K562 (cell line): ENCODE data around the gene MAPKAPK3. TPM values are rescaled to one million over a fixed set of nuclear protein-coding genes. Genes with fewer than 3 reads are reported as not detected.
A peak's percentile ranks its signal among the peaks of the same experiment; 100 is the strongest.

ENCODE experiments used
- ATAC-seq: fragments of 200-7000 bp; cut with Tn5 transposase; 3 replicates; pipeline ENCODE4 v1.9.1; 2020; ENCODE audit warnings: moderate library complexity
- BruUV-seq: library from RNA; stranded (reverse); fragments of 400-500 nt; replicated peaks from 2 replicates; lab custom pipeline; 2021; lab: Mats Ljungman, UMichigan
- CTCF ChIA-PET: fragments of 300-600 bp; formaldehyde crosslinking; extraction: SDS; loops from one replicate; lab custom pipeline; 2021; ENCODE audit warnings: low intra/inter-chr PET ratio; lab: Yijun Ruan, JAX
- POLR2A ChIA-PET: fragments of 300-600, 350-650 bp; sonication (Branson Sonifier 250); formaldehyde crosslinking; extraction: SDS; loops from one replicate; lab custom pipeline; 2021; ENCODE audit warnings: antibody characterized with exemption, inconsistent platforms; lab: Yijun Ruan, JAX
- DNase-seq, 4 experiments: peaks; one replicate each; pipeline versions ENCODE4 v3.0.0 to v3.0.0-alpha.2; 2011 to 2018; ENCODE audit warnings: low spot score in 3 of 4, mixed read lengths in 3 of 4; ENCODE audit errors: extremely low read depth in 1 of 4
- FAIRE-seq: peaks from 2 replicates; lab custom pipeline; 2011; peaks lifted over from hg19 to GRCh38; lab: Jason Lieb, UNC
- H2AFZ ChIP-seq: 2 replicates; pipeline ENCODE4 v1.6.0; 2011; ENCODE audit warnings: low read depth, low read length, control low read depth, inconsistent platforms
- H3K27ac ChIP-seq: fragments of 200-600 bp; 3 replicates; pipeline ENCODE4 v1.8.0; 2011; ENCODE audit warnings: low read depth, mild to moderate bottlenecking, control low read depth, inconsistent platforms, low read length, moderate library complexity, mixed read lengths; ENCODE audit errors: extremely low read depth
- H3K27me3 ChIP-seq, 2 experiments: fragments of 300-600 bp in 1 of 2; 2 replicates in 1 of 2; 3 replicates in 1 of 2; pipeline versions ENCODE4 v1.6.0 to v1.8.0; 2011; ENCODE audit warnings: inconsistent platforms in 2 of 2, low read length in 2 of 2, mild to moderate bottlenecking in 1 of 2, mixed read lengths in 1 of 2, moderate library complexity in 1 of 2; ENCODE audit not compliant: control insufficient read depth in 2 of 2, insufficient read depth in 2 of 2
- H3K36me3 ChIP-seq: fragments of 300-600 bp; 3 replicates; pipeline ENCODE4 v1.8.0; 2011; ENCODE audit warnings: mild to moderate bottlenecking, low read length, inconsistent platforms; ENCODE audit not compliant: control insufficient read depth, insufficient read depth
- H3K4me1 ChIP-seq, 2 experiments: fragments of 200-600 bp in 1 of 2; replicated peaks in 1 of 2; 2 replicates in 1 of 2; 3 replicates in 1 of 2; pipeline versions ENCODE4 v1.5.1 to v1.8.0; 2011; ENCODE audit warnings: inconsistent platforms in 2 of 2, low read length in 2 of 2, mild to moderate bottlenecking in 1 of 2, mixed read lengths in 1 of 2, moderate library complexity in 1 of 2; ENCODE audit not compliant: control insufficient read depth in 2 of 2, insufficient read depth in 2 of 2
- H3K4me2 ChIP-seq: 2 replicates; pipeline ENCODE4 v1.6.1; 2011; ENCODE audit warnings: low read length, control low read depth, inconsistent platforms, mixed read lengths; ENCODE audit not compliant: insufficient read depth
- H3K4me3 ChIP-seq: fragments of 200-600 bp; sonication (generic), shearing (Covaris generic); 2 replicates; pipeline ENCODE4 v1.5.1; 2016; ENCODE audit warnings: control low read depth, inconsistent platforms
- H3K79me2 ChIP-seq: fragments of 200-600 bp; 3 replicates; pipeline ENCODE4 v1.8.0; 2011; ENCODE audit warnings: low read length, inconsistent platforms; ENCODE audit not compliant: control insufficient read depth, insufficient read depth
- H3K9ac ChIP-seq, 2 experiments: 2 replicates each; pipeline versions ENCODE4 v1.6.0 to v1.6.1; 2011; ENCODE audit warnings: low read depth in 2 of 2, low read length in 2 of 2, control low read depth in 1 of 2, inconsistent platforms in 1 of 2, mild to moderate bottlenecking in 1 of 2, mixed read lengths in 1 of 2; ENCODE audit not compliant: insufficient read depth in 1 of 2
- H3K9me1 ChIP-seq: one replicate; pipeline ENCODE4 v1.6.0; 2011; ENCODE audit warnings: inconsistent platforms, mild to moderate bottlenecking, low read length, moderate library complexity; ENCODE audit not compliant: control insufficient read depth, insufficient read depth
- H3K9me3 ChIP-seq: replicated peaks from 2 replicates; pipeline ENCODE4 v1.5.1; 2011; ENCODE audit warnings: low read depth, low read length, inconsistent platforms; ENCODE audit not compliant: control insufficient read depth, insufficient read depth
- H4K20me1 ChIP-seq: replicated peaks from 2 replicates; pipeline ENCODE4 v1.6.1; 2011; ENCODE audit warnings: low read length, inconsistent platforms, mixed read lengths; ENCODE audit not compliant: control insufficient read depth, insufficient read depth
- ATF1 ChIP-seq, 2 experiments: fragments of 450-650 bp in 1 of 2; IDR thresholded peaks; 2 replicates each; pipeline ENCODE4 v1.6.1; 2016; ENCODE audit warnings: missing compliant biosample characterization in 1 of 2, missing genetic modification characterization in 1 of 2
- ATF4 ChIP-seq: fragments of 450-650 bp; formaldehyde crosslinking; IDR thresholded peaks from 2 replicates; pipeline ENCODE4 v1.4.0; 2022; ENCODE audit warnings: mild to moderate bottlenecking, moderate library complexity
- BRD9 ChIP-seq: fragments of 450-650 bp; IDR thresholded peaks from 2 replicates; pipeline ENCODE4 v1.6.1; 2018; ENCODE audit warnings: low read depth; ENCODE audit not compliant: partially characterized antibody
- CHD1 ChIP-seq: fragments of 200-600 bp; sonication (generic); IDR thresholded peaks from one replicate; pipeline ENCODE4 v1.6.1; 2012; ENCODE audit warnings: mild to moderate bottlenecking, moderate library complexity, low read length, inconsistent platforms
- ELK1 ChIP-seq: sonication (generic); formaldehyde crosslinking; IDR thresholded peaks from 2 replicates; pipeline ENCODE4 v1.8.1; 2022; ENCODE audit warnings: missing genetic modification reagents
- FUS ChIP-seq: fragments of 200-400 bp; formaldehyde crosslinking; optimal IDR thresholded peaks from 2 replicates; pipeline ENCODE3; 2017; ENCODE audit warnings: low read depth, low read length
- MCM7 ChIP-seq, 2 experiments: fragments of 450-650 bp; IDR thresholded peaks; 2 replicates each; pipeline ENCODE4 v1.6.1; 2016 to 2018
- NR1H2 ChIP-seq: sonication (generic); formaldehyde crosslinking; IDR thresholded peaks from 2 replicates; pipeline ENCODE4 v1.4.0; 2020; ENCODE audit warnings: mild to moderate bottlenecking, missing genetic modification reagents
- PKNOX1 ChIP-seq: fragments of 450-650 bp; IDR thresholded peaks from 2 replicates; pipeline ENCODE4 v1.6.1; 2016
- SAFB ChIP-seq: fragments of 200-400 bp; formaldehyde crosslinking; IDR thresholded peaks from 2 replicates; pipeline ENCODE4 v1.6.1; 2017; ENCODE audit warnings: low read depth, low read length, borderline replicate concordance
- SAFB2 ChIP-seq: fragments of 200-400 bp; formaldehyde crosslinking; IDR thresholded peaks from 2 replicates; pipeline ENCODE4 v1.6.1; 2018; ENCODE audit warnings: borderline replicate concordance, low read length, low read depth, moderate library complexity; ENCODE audit not compliant: severe bottlenecking
- USF1 ChIP-seq: sonication (generic); formaldehyde crosslinking; IDR thresholded peaks from 2 replicates; pipeline ENCODE4 v1.9.0; 2022; ENCODE audit warnings: mild to moderate bottlenecking, missing genetic modification reagents
- ZBTB5 ChIP-seq: fragments of 450-650 bp; IDR thresholded peaks from 2 replicates; pipeline ENCODE4 v1.6.1; 2017; ENCODE audit warnings: antibody characterized with exemption
- ZNF561 ChIP-seq: fragments of 450-650 bp; formaldehyde crosslinking; conservative IDR thresholded peaks from 2 replicates; pipeline ENCODE4 v1.4.0; 2020; ENCODE audit warnings: mild to moderate bottlenecking, moderate library complexity
- WGBS: fragments of 100-300 bp; shearing (Covaris generic); methylation state at CpG from one replicate; pipeline ENCODE4 v1.1.6; 2016; ENCODE audit warnings: low coverage, mixed read lengths; ENCODE audit not compliant: insufficient coverage; ENCODE audit errors: missing lambda C conversion rate; 5-methylcytosine and 5-hydroxymethylcytosine counted together
- in situ Hi-C: fragments of 300-500 bp; cut with MboI; formaldehyde crosslinking; loops from 4 replicates; pipeline ENCODE4 v1.15.0; 2018; ENCODE audit warnings: inconsistent platforms, mixed read lengths
- intact Hi-C: fragments of 100-400 bp; cut with micrococcal nuclease; formaldehyde crosslinking; loops from 2 replicates; pipeline ENCODE4 v1.14.2; 2022
- polyA plus RNA-seq, 8 experiments: library from polyadenylated mRNA; depleted of rRNA in 4 of 8; stranded (reverse) in 5 of 8; unstranded in 3 of 8; fragments of >200 nt; fragmentation: Nextera tagmentation in 2 of 8; fragmentation: Illumina TruSeq in 1 of 8; extraction: Ambion mirVana in 2 of 8; extraction: Trizol in 1 of 8; gene quantifications; 2 replicates each; pipeline versions ENCODE4 v1.2.1 to v1.2.3, GENCODE V29; 2011 to 2014; ENCODE audit warnings: inconsistent platforms in 1 of 8, missing spikeins in 1 of 8
- total RNA-seq, 7 experiments: library from RNA; depleted of rRNA in 6 of 7; stranded (reverse); fragments of >200 nt in 6 of 7; fragmentation: Illumina TruSeq in 2 of 7; extraction: Trizol in 2 of 7; gene quantifications; 2 replicates each; pipeline versions ENCODE4 v1.2.1 to v1.2.3, GENCODE V29; 2011 to 2021; ENCODE audit warnings: low replicate concordance in 1 of 7

Gene MAPKAPK3
- total and polyA plus RNA-seq, 9 of the 15 experiments (the other 6 are each of a cell fraction or from before 2014, with no cell fraction given) = 8.0 to 56.4 (median 41.2) TPM

- BruUV-seq = no TSS peak
- Histone ChIP-seq H3K27ac (peak overlapping the region; percentile 57; the same call in 2 of the 3 replicates), H3K36me3 (peaks cover 42% of the 10 kb centered on the region; the same call in 2 of the 3 replicates), H3K79me2 (peaks cover 15% of the 10 kb centered on the region), H3K9me3 (no peaks in the 10 kb centered on the region), H3K27me3 (no peaks in the 10 kb centered on the region), H3K4me3 (no peak overlapping the region), H3K4me2 (peak overlapping the region; percentile 4; the same call in 1 of the 2 replicates), H3K9ac (peak overlapping the region; percentile 26 to 84; a peak in 2 of 4 replicates), H4K20me1 (no peaks in the 10 kb centered on the region), H3K9me1 (no peaks in the 10 kb centered on the region), H2AFZ (no peak overlapping the region), H3K4me1 (peaks cover 41 to 58% of the 10 kb centered on the region in 2 experiments; a peak in 4 of 5 replicates)
- in situ Hi-C loops = loop anchor here (5.0 kb wide), 1 partner anchor 83 kb away; no protein-coding TSS in a partner anchor
- intact Hi-C loops = no loop called here
- TF ChIP-seq ZBTB5 = no peak
- TF ChIP-seq USF1 (CRISPR knock-in tag) = no peak
- TF ChIP-seq MCM7 (IDR thresholded peaks at IDR 0.05) = no peak
- no peak for TF ChIP-seq BRD9
- TF ChIP-seq ATF1 (CRISPR knock-in tag; IDR thresholded peaks at IDR 0.05) = no peak
- TF ChIP-seq ATF1 (tag; IDR thresholded peaks at IDR 0.05) = no peak
- TF ChIP-seq PKNOX1 = no peak
- no peak for TF ChIP-seq SAFB
- TF ChIP-seq SAFB2 = no peak
- TF ChIP-seq ATF4 (CRISPR knock-in tag) = no peak
- no peak for TF ChIP-seq NR1H2
- no peak for TF ChIP-seq ZNF561 (CRISPR knock-in tag)
- TF ChIP-seq ELK1 = no peak
- no peak for TF ChIP-seq CHD1
- no peak for TF ChIP-seq FUS
- FAIRE-seq (no peak), ATAC-seq (no peak), DNase-seq (no peak)
- CTCF ChIA-PET = interaction anchor here (5.6 kb wide), 1 partner anchor 40 kb away, joined by 56 read pairs; the partner anchor contains the start of genes CISH and MAPKAPK3
- 25% methylated on average over 1 of the region's 1 CpG for whole genome bisulfite sequencing
- POLR2A ChIA-PET = interaction anchor here (1.0 to 1.2 kb wide), 2 partner anchors 14 to 28 kb away, joined by 3 read pairs; no protein-coding TSS in a partner anchor
These were observed 42.5 kb upstream of the MAPKAPK3 start for GRCh38 chr3:50574444-50574831.
